Esophagus squamous epithelium (tissue), 5 donors: ENCODE data around the gene ENDOV. TPM values are rescaled to one million over a fixed set of nuclear protein-coding genes. Genes with fewer than 3 reads are reported as not detected.

Experiments used
- DNase-seq: peaks from one replicate; lab custom pipeline; 2025; lab: John Stamatoyannopoulos, UW
- H3K27ac ChIP-seq, 4 donors: fragments of 200-600 bp; sonication (generic); one replicate each; pipeline ENCODE4 v1.5.1; 2016 to 2019; ENCODE audit warnings: mild to moderate bottlenecking in 1 of 4
- H3K27me3 ChIP-seq, 4 donors: fragments of 200-600 bp; sonication (generic); 1 replicate in 3 of 4; 2 replicates in 1 of 4; pipeline versions ENCODE4 v1.5.1 to v1.6.0; 2017 to 2021; ENCODE audit warnings: antibody characterized with exemption in 1 of 4
- H3K36me3 ChIP-seq, 3 donors: fragments of 200-600 bp; sonication (generic); one replicate each; pipeline ENCODE4 v1.5.1; 2016 to 2019
- H3K4me1 ChIP-seq, 3 donors: fragments of 200-600 bp; sonication (generic); one replicate each; pipeline ENCODE4 v1.5.1; 2017 to 2019
- H3K4me3 ChIP-seq, 4 donors: fragments of 200-600 bp; sonication (generic); 1 replicate in 3 of 4; 2 replicates in 1 of 4; pipeline ENCODE4 v1.5.1; 2016 to 2019; ENCODE audit warnings: mild to moderate bottlenecking in 2 of 4, moderate library complexity in 1 of 4
- H3K9me3 ChIP-seq, 3 donors: fragments of 200-600 bp; sonication (generic); one replicate each; pipeline ENCODE4 v1.5.1; 2016 to 2019
- POLR2A ChIP-seq, 4 donors: fragments of 450-650 bp; IDR thresholded peaks; one replicate each; pipeline ENCODE4 v1.6.1; 2017; ENCODE audit warnings: antibody characterized with exemption in 4 of 4, mild to moderate bottlenecking in 4 of 4, moderate library complexity in 3 of 4
- WGBS, 2 donors: methylation state at CpG; one replicate each; pipeline ENCODE4 v1.1.5; 2018; 5-methylcytosine and 5-hydroxymethylcytosine counted together
- intact Hi-C: fragments of 100-400 bp; cut with DNase I; formaldehyde crosslinking; loops from one replicate; pipeline ENCODE4 v1.15.0; 2022
- total RNA-seq, 4 donors: library from RNA; depleted of rRNA; stranded (reverse); fragments of >200 nt; gene quantifications; one replicate each; pipeline ENCODE4 v1.1.0, GENCODE V29; 2016
- TF ChIP-seq, protein P1 (sequence below), 6 experiments: fragments of 450-650 bp in 4 of 6; fragments of 200-600 bp in 2 of 6; sonication (generic) in 2 of 6; IDR thresholded peaks; one replicate each; pipeline ENCODE4 v1.5.1; 2016 to 2019; ENCODE audit warnings: antibody characterized with exemption in 6 of 6, mild to moderate bottlenecking in 4 of 6, moderate library complexity in 4 of 6
- donor health status: DM: yes; HTN: yes; CAD: no.

The ENDOV gene
- total RNA-seq, 4 donors from 2014 or later: 7.4 to 16.0 (median 14.5) TPM

DNA sequence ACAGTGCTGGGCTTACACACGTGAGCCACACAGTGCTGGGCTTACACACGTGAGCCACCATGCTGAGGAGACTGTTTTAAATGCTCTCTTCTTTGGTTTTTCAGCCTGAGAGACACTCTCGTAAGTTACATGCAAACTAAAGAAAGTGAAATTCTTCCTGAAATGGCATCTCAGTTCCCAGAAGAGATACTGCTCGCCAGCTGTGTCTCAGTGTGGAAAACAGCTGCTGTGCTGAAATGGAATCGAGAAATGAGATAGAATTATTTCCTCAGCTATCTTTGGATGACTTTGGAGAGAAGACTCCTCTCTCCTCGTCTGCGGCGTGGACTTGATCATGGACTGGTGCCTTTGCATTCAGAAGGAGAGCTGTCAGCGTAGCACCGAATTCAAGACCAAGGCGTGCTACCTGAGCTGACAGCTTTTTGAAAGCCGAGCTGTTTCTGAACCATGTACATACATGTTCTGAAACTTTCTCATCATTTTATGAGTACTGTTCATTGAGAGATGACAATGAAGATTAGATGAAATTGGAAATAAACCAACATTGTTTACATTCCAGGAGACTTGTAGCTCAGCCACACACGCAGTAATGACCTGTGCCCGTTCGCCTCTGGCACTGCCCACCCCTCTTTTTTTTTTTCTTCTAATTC is 21.6 kb upstream of the ENDOV start:
- Histone ChIP-seq H3K4me3 (no peak overlapping the region), H3K9me3 (no peaks in the 10 kb centered on the region), H3K27me3 (no peaks in the 10 kb centered on the region), H3K4me1 (peaks cover 0 to 9% (median 0%) of the 10 kb centered on the region in 3 donors), H3K36me3 (peaks cover 20 to 76% (median 55%) of the 10 kb centered on the region in 3 donors), H3K27ac (peak overlapping the region in 2 of 4 donors; percentile 11 to 28)
- TF ChIP-seq POLR2A (IDR thresholded peaks at IDR 0.05): no peak
- TF ChIP-seq, protein P1, sequence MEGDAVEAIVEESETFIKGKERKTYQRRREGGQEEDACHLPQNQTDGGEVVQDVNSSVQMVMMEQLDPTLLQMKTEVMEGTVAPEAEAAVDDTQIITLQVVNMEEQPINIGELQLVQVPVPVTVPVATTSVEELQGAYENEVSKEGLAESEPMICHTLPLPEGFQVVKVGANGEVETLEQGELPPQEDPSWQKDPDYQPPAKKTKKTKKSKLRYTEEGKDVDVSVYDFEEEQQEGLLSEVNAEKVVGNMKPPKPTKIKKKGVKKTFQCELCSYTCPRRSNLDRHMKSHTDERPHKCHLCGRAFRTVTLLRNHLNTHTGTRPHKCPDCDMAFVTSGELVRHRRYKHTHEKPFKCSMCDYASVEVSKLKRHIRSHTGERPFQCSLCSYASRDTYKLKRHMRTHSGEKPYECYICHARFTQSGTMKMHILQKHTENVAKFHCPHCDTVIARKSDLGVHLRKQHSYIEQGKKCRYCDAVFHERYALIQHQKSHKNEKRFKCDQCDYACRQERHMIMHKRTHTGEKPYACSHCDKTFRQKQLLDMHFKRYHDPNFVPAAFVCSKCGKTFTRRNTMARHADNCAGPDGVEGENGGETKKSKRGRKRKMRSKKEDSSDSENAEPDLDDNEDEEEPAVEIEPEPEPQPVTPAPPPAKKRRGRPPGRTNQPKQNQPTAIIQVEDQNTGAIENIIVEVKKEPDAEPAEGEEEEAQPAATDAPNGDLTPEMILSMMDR (IDR thresholded peaks at IDR 0.05): no peak
- intact Hi-C loops: no loop called here
- DNase-seq: no peak
- 69 to 72% methylated on average over 15 of the region's 15 CpGs for WGBS, 2 donors

DNA sequence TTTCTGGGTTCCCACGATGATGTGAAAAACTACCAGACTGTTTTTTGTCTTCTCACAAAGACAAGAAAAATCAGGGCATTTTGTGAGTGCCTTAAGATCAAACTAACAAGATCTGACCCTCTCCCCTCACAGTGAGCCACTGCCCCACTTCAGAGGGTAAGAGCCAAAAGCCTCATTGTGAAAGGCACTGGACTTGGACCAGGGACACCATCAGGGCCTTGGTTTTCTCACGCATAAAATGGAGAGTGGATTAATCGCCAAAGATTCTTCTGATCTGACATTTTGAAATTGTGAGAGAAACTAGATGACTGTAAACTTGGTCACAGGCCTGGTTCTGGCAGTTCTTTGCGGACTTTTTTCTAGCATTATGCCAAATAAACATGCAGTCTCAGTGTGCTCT is 21.0 kb upstream of the ENDOV start:
- DNase-seq: no peak
- intact Hi-C loops: no loop called here
- TF ChIP-seq, protein P1 (IDR thresholded peaks at IDR 0.05): no peak
- no peak for TF ChIP-seq POLR2A (IDR thresholded peaks at IDR 0.05)
- H3K9me3 ChIP-seq: no peaks in the 10 kb centered on the region
- no peaks in the 10 kb centered on the region for H3K27me3 ChIP-seq
- H3K36me3 ChIP-seq: peaks cover 14 to 71% (median 49%) of the 10 kb centered on the region in 3 donors
- H3K27ac ChIP-seq: peak overlapping the region in 1 of 4 donors; percentile 11
- H3K4me1 ChIP-seq: peaks cover 0 to 9% (median 0%) of the 10 kb centered on the region in 3 donors
- WGBS, 2 donors: 72 to 84% methylated on average over 4 of the region's 4 CpGs
- H3K4me3 ChIP-seq: no peak overlapping the region

DNA sequence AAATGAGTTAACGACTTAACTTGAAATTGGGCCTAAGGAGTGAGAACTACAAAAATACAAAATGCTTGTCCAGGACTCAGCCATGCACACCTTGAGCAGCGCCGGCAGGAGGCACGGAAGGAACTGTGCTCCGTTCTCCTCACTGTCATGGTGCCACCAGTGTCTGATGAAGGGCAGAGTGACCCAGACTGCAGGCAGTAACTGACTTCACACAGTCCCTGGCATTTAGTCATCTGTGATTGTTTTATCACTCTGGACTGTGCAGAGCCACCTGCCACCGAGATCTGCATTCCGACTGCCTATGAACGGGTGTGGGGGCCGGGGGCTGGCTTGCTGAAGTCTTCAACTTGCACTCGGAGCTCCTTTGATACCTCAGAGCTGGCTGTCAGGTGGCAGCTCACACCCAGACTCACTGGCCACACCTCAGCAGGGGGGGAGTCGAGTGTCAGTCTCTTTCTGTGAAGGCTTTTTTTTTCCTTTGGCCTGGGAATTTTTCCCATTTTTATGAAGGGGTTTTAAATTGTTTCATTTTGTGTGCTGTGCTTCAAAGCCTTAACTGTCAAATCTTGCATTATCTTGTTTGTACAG is 20.2 kb upstream of the ENDOV start:
- 75 to 90% methylated on average over 8 to 9 of the region's 11 CpGs for WGBS, 2 donors
- Histone ChIP-seq H3K9me3 (no peaks in the 10 kb centered on the region), H3K27me3 (no peaks in the 10 kb centered on the region), H3K4me3 (no peak overlapping the region), H3K4me1 (peaks cover 0 to 9% (median 0%) of the 10 kb centered on the region in 3 donors), H3K36me3 (peaks cover 6 to 63% (median 41%) of the 10 kb centered on the region in 3 donors), H3K27ac (peak overlapping the region in 1 of 4 donors; percentile 11)
- intact Hi-C loops: no loop called here
- no peak for TF ChIP-seq POLR2A (IDR thresholded peaks at IDR 0.05)
- TF ChIP-seq, protein P1 (IDR thresholded peaks at IDR 0.05): no peak
- DNase-seq: no peak

DNA sequence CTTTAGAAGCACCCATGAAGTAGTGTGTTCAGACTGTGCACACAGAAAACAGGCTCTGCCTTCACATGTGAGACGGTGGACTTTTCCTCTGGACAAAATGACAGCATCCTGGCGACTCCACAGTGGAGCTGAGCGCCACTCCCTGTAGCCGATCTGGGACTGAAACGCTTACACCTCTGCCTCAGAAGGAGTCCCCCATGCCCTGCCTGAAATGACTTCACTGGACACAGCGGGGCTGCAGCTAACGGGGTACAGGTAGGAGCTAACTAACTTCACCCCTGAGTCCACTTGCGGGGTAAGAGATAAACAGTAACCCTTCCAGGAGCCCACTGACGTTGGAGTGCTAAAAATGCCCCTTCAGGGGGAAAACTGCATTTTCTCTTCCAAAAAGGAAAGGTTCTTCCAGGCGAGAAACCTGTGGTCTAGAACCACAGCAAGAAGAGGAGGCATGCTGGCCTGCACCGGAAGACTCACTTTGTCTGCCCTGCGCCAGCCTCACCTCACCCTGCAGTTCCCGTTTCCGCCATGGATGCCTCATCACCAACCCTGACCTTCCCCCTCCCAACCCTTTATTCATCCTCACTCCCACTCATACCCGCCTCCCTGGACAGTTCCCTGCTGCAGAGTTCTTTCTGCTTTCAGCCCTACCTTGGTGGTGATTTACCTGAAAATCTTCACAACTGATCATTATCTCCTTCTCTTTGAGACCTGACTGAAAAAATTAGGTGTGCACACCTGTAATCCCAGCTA is 19.4 kb upstream of the ENDOV start:
- 75 to 78% methylated on average over 6 to 7 of the region's 15 CpGs for WGBS, 2 donors
- TF ChIP-seq POLR2A (IDR thresholded peaks at IDR 0.05): no peak
- TF ChIP-seq, protein P1 (IDR thresholded peaks at IDR 0.05): no peak

More for the DNA sequence above, 19.4 kb upstream of the ENDOV start:
- H3K27me3 ChIP-seq: no peaks in the 10 kb centered on the region
- peaks cover 0 to 54% (median 33%) of the 10 kb centered on the region in 3 donors for H3K36me3 ChIP-seq
- H3K4me1 ChIP-seq: peaks cover 0 to 9% (median 0%) of the 10 kb centered on the region in 3 donors
- H3K27ac ChIP-seq: no peak overlapping the region
- intact Hi-C loops: no loop called here
- H3K9me3 ChIP-seq: no peaks in the 10 kb centered on the region
- H3K4me3 ChIP-seq: no peak overlapping the region
- no peak for DNase-seq
